Retinal pigment epithelial cell (primary cell): Measurements from ENCODE around the gene APC.

Experiments
- DNase-seq: peaks from one replicate; pipeline ENCODE4 v3.0.0-alpha.2; 2010; ENCODE audit warnings: low read depth
- H3K4me3 ChIP-seq: 2 replicates; pipeline ENCODE4 v1.5.1; 2011; ENCODE audit warnings: mild to moderate bottlenecking, low read length, control low read depth, moderate library complexity
- TF ChIP-seq, protein P1 (sequence below): conservative IDR thresholded peaks from 2 replicates; pipeline ENCODE4 v1.5.1; 2011; ENCODE audit warnings: low read depth, low read length, control low read depth, inconsistent platforms

Gene APC

DNA sequence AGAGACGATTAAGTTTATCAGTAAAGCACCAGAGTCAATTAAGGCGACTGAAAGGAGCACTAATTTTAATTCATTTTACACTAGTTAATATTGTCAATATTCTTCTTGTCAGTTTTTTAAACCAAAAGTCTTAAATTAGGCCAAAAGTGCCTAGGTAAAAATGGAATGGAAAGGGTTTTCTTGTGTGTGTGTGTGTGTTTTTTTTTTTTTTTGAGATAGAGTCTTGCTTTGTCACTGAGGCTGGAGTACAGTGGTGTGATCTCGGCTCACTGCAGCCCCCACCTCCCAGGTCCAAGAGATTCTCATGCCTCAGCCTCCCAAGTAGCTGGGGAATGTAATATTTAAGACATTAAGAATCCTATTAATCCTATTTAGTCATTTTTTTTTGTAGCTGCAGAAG, 3.1 kb upstream of the APC start:
- TF ChIP-seq, protein P1, sequence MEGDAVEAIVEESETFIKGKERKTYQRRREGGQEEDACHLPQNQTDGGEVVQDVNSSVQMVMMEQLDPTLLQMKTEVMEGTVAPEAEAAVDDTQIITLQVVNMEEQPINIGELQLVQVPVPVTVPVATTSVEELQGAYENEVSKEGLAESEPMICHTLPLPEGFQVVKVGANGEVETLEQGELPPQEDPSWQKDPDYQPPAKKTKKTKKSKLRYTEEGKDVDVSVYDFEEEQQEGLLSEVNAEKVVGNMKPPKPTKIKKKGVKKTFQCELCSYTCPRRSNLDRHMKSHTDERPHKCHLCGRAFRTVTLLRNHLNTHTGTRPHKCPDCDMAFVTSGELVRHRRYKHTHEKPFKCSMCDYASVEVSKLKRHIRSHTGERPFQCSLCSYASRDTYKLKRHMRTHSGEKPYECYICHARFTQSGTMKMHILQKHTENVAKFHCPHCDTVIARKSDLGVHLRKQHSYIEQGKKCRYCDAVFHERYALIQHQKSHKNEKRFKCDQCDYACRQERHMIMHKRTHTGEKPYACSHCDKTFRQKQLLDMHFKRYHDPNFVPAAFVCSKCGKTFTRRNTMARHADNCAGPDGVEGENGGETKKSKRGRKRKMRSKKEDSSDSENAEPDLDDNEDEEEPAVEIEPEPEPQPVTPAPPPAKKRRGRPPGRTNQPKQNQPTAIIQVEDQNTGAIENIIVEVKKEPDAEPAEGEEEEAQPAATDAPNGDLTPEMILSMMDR, result no peak

DNA sequence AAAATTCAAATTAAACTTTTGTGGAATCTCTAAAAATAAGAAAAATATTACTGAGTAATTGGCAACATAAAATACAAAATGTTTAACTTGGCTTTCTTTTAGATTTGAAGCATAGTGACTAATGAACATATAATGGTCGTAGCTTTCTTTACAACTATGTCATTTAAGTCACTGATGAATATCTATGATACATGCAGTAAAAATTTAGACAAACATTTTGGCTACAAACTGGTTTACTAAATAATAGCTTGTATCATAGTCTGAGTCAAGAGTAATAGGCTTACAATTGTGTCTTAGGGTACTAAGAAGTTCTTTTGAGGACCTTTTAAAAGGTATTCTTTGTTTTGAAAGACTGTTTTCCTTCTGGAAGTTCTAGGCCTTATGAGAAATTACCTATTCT, 2.0 kb upstream of the APC start:
- TF ChIP-seq, protein P1, result no peak
- H3K4me3 ChIP-seq, result no peak overlapping the region
- DNase-seq, result no peak

More for the DNA sequence above, 3.1 kb upstream of the APC start:
- no peak overlapping the region for H3K4me3 ChIP-seq
- no peak for DNase-seq

DNA sequence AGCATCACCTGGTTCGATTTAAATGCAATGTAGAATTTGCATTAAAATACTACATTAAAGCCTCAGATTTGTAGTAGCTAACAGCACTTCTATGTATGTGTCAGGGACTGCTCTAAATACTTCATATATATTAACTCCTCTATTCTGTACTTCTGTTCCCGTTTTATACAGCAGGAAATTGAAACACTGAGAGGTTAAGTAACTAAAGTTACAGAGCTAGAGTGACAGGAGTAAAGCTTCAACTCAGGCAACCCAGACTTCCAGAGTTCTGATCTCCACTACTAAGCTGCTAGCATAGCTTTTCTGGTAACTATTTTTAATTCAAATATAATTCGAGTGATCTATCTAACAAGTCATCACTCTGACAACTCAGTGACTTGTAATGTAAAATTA, 619 bp upstream of the APC start:
- DNase-seq, result no peak
- TF ChIP-seq, protein P1, result no peak
- peak overlapping the region; percentile 83 for H3K4me3 ChIP-seq

DNA sequence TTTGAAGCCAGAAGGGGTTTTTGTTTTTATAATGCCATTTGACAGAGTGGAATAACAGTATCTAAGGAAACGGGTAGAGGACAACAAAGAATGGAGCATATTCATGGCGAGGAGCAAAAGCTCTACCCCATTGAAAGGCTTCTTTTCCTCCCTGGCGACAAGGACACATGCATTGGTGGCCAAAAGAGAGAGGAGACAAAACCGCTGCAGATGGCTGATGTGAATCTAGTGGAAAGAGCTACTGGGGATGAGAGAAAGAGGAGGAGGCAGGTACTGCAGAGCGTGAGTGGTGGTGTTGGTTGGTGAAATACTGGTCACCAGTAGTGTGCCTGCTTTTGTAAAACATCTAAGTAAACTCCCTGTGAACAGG, 491 bp downstream of the APC start:
- DNase-seq, result no peak
- peak overlapping the region; percentile 83 for H3K4me3 ChIP-seq
- TF ChIP-seq, protein P1, result no peak

DNA sequence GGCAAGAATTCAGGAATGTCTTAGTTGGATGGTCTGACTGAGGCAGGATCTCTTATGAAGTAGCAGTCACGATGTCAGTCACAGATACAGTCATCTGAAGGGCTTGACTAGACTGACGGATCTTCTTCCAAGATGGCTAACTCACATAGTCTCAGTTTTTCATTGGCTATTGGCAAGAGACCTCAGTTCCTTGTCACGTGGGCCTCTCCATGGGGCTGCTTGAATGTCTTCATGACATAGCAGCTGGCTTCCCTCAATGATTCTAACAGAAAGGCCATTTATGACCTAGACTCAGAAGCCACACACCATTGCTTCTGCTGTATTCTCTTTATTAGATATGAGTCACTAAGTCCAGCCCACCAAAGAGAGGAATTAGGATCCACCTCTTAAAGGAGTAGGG, 4.7 kb downstream of the APC start:
- no peak overlapping the region for H3K4me3 ChIP-seq
- TF ChIP-seq, protein P1, result no peak
- no peak for DNase-seq

DNA sequence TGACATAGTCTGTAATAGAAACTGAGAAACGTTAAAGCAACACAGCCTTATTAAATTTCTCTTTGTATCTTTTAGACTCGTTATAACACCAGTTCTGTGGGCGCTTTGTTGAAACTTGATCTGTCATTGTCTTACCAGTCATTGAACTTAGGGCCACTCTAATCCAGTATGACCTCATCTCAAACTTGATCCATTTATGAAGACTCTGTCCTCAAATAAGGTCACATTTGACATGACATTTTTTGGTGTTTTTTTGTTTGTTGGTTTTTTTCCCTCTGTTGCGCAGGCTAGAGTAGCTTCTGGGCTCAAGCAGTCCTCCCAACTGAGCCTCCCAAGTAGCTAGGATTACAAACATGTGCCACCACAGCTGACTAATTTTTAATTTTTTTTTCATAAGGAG, 5.9 kb downstream of the APC start:
- DNase-seq, result no peak
- H3K4me3 ChIP-seq, result no peak overlapping the region
- TF ChIP-seq, protein P1, result no peak

DNA sequence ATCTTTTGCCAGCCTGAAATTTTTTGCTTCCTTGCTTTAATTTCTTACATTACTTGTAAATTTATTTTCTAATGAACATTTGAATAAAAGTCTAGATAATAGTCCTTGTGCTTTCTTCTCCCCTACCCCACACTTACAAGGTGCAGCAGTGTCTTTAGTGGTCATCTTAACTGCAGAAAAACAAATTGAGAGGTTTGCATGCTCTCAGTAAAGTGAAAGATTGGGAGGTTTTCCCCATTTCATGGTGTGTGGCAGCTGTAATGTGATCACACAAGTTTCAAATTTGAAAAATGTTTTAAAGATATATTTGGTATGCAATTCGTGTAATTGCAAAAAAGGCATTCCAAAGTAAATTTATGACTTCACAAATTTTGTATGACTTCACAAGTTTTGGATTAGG, 14.7 kb downstream of the APC start:
- H3K4me3 ChIP-seq, result no peak overlapping the region
- TF ChIP-seq, protein P1, result no peak
- DNase-seq, result no peak
